Lower lobe of right lung (tissue), 2 donors: ENCODE data around the gene CSMD2. TPM values are rescaled to one million over a fixed set of nuclear protein-coding genes. Genes with fewer than 3 reads are reported as not detected.

Source experiments
- ATAC-seq, 2 donors: fragments of 200-7000 bp; cut with Tn5 transposase; one replicate each; pipeline ENCODE4 v1.9.1; 2020 to 2022; ENCODE audit warnings: mild to moderate bottlenecking in 2 of 2, moderate library complexity in 2 of 2
- DNase-seq: peaks from one replicate; pipeline ENCODE4 v3.0.0-alpha.2; 2020
- H3K27ac ChIP-seq: fragments of 200-600 bp; one replicate; pipeline ENCODE4 v1.8.0; 2022
- H3K27me3 ChIP-seq: fragments of 200-600 bp; one replicate; pipeline ENCODE4 v1.8.0; 2022; ENCODE audit warnings: low read depth
- H3K36me3 ChIP-seq: fragments of 200-600 bp; one replicate; pipeline ENCODE4 v1.8.0; 2022; ENCODE audit warnings: mild to moderate bottlenecking
- H3K4me1 ChIP-seq: fragments of 200-600 bp; one replicate; pipeline ENCODE4 v1.8.0; 2022
- H3K4me3 ChIP-seq: fragments of 200-600 bp; one replicate; pipeline ENCODE4 v1.8.0; 2022; ENCODE audit warnings: mild to moderate bottlenecking
- H3K9me3 ChIP-seq: fragments of 200-600 bp; one replicate; pipeline ENCODE4 v1.8.0; 2022
- CTCF ChIP-seq: fragments of 200-600 bp; IDR thresholded peaks from one replicate; pipeline ENCODE4 v1.8.0; 2022; ENCODE audit warnings: antibody characterized with exemption, mild to moderate bottlenecking
- intact Hi-C: fragments of 100-400 bp; cut with DNase I; formaldehyde crosslinking; loops from one replicate; pipeline ENCODE4 v1.11.0; 2022
- total RNA-seq: library from RNA; stranded (reverse); fragmentation: NEBNext Ultra II Directional; extraction: Animal tissue kit (Norgen Biotek cat#: 25700); gene quantifications from one replicate; pipeline ENCODE4 v1.2.1, GENCODE V29; 2021
- donor health status: DM: no; HTN: yes; CAD: no; lungs with severe emphysema.

Gene CSMD2
- total RNA-seq, 1 donor from 2014 or later = 1.1 TPM

GRCh38 chr1:33601751-33602150 is 563.3 kb downstream of the CSMD2 start:
- no peak overlapping the region for H3K27ac ChIP-seq
- intact Hi-C loops = no loop called here
- H3K4me3 ChIP-seq = no peak overlapping the region
- ATAC-seq = no peak
- no peaks in the 10 kb centered on the region for H3K9me3 ChIP-seq
- no peak for DNase-seq
- H3K36me3 ChIP-seq = no peaks in the 10 kb centered on the region
- H3K4me1 ChIP-seq = no peaks in the 10 kb centered on the region
- H3K27me3 ChIP-seq = no peaks in the 10 kb centered on the region
- TF ChIP-seq CTCF = no peak

- Histone ChIP-seq H3K36me3 (no peaks in the 10 kb centered on the region), H3K4me3 (no peak overlapping the region), H3K4me1 (no peaks in the 10 kb centered on the region), H3K27me3 (no peaks in the 10 kb centered on the region), H3K27ac (no peak overlapping the region), H3K9me3 (no peaks in the 10 kb centered on the region)
- intact Hi-C loops = no loop called here
- no peak for TF ChIP-seq CTCF
- DNase-seq (no peak), ATAC-seq (peak in 1 of 2 donors; percentile 30)
Measured at GRCh38 chr1:33599516-33600115, 565.4 kb downstream of the CSMD2 start.

GRCh38 chr1:33588726-33589125 is 576.3 kb downstream of the CSMD2 start:
- DNase-seq (no peak), ATAC-seq (no peak)
- no peak overlapping the region for H3K4me3 ChIP-seq
- H3K27me3 ChIP-seq = no peaks in the 10 kb centered on the region
- H3K4me1 ChIP-seq = no peaks in the 10 kb centered on the region
- intact Hi-C loops = no loop called here
- no peak for TF ChIP-seq CTCF
- H3K27ac ChIP-seq = no peak overlapping the region
- H3K36me3 ChIP-seq = no peaks in the 10 kb centered on the region
- no peaks in the 10 kb centered on the region for H3K9me3 ChIP-seq

DNA sequence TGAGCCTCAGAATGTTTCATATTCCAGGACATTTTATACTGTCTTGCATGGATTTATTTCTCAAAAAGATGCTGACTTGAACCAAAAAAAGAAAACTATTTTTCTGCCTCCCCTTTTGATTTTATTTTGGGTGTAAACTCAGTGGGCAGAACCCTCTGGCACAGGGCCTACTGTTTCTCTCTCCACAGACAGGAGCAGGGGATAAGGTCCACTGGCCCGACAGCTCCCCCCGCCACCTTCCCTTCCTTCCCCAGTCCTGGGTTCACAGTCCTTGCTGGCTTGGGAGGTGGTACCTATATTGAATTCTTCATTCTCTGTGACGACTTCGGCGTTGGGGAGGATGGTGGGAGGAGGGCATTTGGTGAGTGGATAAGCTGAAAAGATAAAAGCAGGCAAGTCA is 578.2 kb downstream of the CSMD2 start:
- Histone ChIP-seq H3K36me3 (no peaks in the 10 kb centered on the region), H3K9me3 (no peaks in the 10 kb centered on the region), H3K4me3 (no peak overlapping the region), H3K4me1 (no peaks in the 10 kb centered on the region), H3K27ac (no peak overlapping the region), H3K27me3 (no peaks in the 10 kb centered on the region)
- no peak for DNase-seq
- TF ChIP-seq CTCF = no peak
- intact Hi-C loops = no loop called here
- ATAC-seq = no peak

GRCh38 chr1:33586106-33586505 is 578.9 kb downstream of the CSMD2 start:
- Histone ChIP-seq H3K27me3 (no peaks in the 10 kb centered on the region), H3K4me3 (no peak overlapping the region), H3K27ac (no peak overlapping the region), H3K4me1 (no peaks in the 10 kb centered on the region), H3K36me3 (no peaks in the 10 kb centered on the region), H3K9me3 (no peaks in the 10 kb centered on the region)
- DNase-seq = no peak
- intact Hi-C loops = no loop called here
- no peak for TF ChIP-seq CTCF
- no peak for ATAC-seq

DNA sequence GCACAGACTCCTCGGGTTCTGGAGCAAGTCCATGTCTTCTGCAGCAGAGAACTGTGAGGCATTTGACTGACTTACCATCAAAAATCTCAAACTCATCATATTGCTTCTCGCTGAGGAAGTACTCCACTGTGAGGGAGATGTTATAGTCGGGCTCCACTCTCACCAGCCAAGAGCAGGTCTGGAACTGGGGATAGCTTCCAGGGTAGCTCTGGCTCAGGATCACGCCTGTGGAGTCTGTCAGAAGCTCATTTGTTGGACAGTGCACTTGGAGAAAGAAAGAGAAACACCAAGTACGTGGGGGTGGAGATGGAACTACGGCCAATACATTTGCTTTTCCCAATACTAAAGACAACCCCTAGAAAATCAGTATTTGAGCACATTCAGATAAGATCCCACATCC is 581.5 kb downstream of the CSMD2 start:
- Histone ChIP-seq H3K36me3 (no peaks in the 10 kb centered on the region), H3K9me3 (no peaks in the 10 kb centered on the region), H3K27me3 (no peaks in the 10 kb centered on the region), H3K4me3 (no peak overlapping the region), H3K4me1 (peaks cover 2% of the 10 kb centered on the region), H3K27ac (no peak overlapping the region)
- DNase-seq (no peak), ATAC-seq (no peak)
- TF ChIP-seq CTCF = no peak
- intact Hi-C loops = no loop called here
